ENCODE measurements around the gene TNFAIP6. TPM values are rescaled to one million over a fixed set of nuclear protein-coding genes. Genes with fewer than 3 reads are reported as not detected.

The TNFAIP6 gene
- total and polyA plus RNA-seq, 2 of the 8 experiments (the other 6 are each of a cell fraction or from before 2014, with no cell fraction given): 1.1 to 2.0 TPM

DNA sequence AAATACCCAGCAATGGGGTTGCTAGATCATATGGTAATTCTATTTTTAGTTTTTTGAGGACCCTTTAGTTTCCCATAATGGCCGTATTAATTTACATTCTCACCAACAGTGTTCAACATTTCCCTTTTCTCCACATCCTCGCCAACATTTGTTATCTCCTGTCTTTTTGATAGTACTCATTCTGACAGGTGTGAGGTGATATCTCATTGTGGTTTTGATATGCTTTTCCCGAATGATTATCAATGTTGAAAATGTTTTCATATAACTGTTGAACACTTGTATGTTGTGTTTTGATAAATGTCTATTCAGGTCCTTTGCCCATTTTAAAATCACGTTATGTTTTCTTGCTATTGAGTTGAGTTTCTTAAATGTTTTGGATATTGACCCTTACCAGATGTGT, 46.5 kb downstream of the TNFAIP6 start:
- TF ChIP-seq MAFK (IDR thresholded peaks at IDR 0.05; ENCODE audit: low read depth, low read length): no peak
- H3K4me2 ChIP-seq (ENCODE audit: insufficient read depth in 1 of 2, low read depth in 2 of 2, low read length in 2 of 2): no peak overlapping the region
- H3K4ac ChIP-seq (replicated peaks; ENCODE audit: insufficient read length, low read depth, low read length): no peak overlapping the region
- H2BK15ac ChIP-seq (ENCODE audit: low read length): no peak overlapping the region
- peaks cover 0 to 3% (median 1%) of the 10 kb centered on the region in 4 experiments; a peak in 3 of 7 replicates for H3K4me1 ChIP-seq (replicated peaks in 1 of 4; ENCODE audit: control insufficient read depth in 3 of 4, insufficient read depth in 4 of 4, low read length in 3 of 4)
- H3K23me2 ChIP-seq (ENCODE audit: low read depth, low read length): no peaks in the 10 kb centered on the region
- no peak overlapping the region for H4K91ac ChIP-seq (replicated peaks; ENCODE audit: insufficient read length, low read length)
- no peaks in the 10 kb centered on the region for H3K27me3 ChIP-seq (replicated peaks in 1 of 4; ENCODE audit: control insufficient read depth in 3 of 4, extremely low read depth in 1 of 4, insufficient read depth in 3 of 4, low read length in 3 of 4)
- no peak overlapping the region for H3K23ac ChIP-seq (ENCODE audit: insufficient read length)
- no peak overlapping the region for H4K8ac ChIP-seq (ENCODE audit: extremely low read depth, insufficient read depth, low read length)
- H4K20me1 ChIP-seq (replicated peaks in 1 of 2; ENCODE audit: control insufficient read depth in 1 of 2, insufficient read depth in 2 of 2, low read length in 2 of 2): no peaks in the 10 kb centered on the region
- H3K18ac ChIP-seq (ENCODE audit: extremely low read depth, low read length): no peak overlapping the region
- POLR2A ChIA-PET (ENCODE audit: partially characterized antibody): interaction anchor here (0.9 kb wide), 1 partner anchor 79 kb away, joined by 4 read pairs; no protein-coding TSS in a partner anchor
- H3K14ac ChIP-seq (ENCODE audit: insufficient read length): no peak overlapping the region
- H3K56ac ChIP-seq (replicated peaks; ENCODE audit: insufficient read length, low read depth, low read length): no peak overlapping the region
- H3K4me3 ChIP-seq (ENCODE audit: extremely low read depth in 1 of 4, insufficient read depth in 2 of 4, low read depth in 3 of 4, low read length in 4 of 4): no peak overlapping the region
- no peak for FAIRE-seq
- H3K9me3 ChIP-seq (ENCODE audit: insufficient read depth in 2 of 2, low read depth in 1 of 2, low read length in 1 of 2): no peaks in the 10 kb centered on the region; a peak in 1 of 4 replicates
- no peaks in the 10 kb centered on the region for H3K36me3 ChIP-seq (ENCODE audit: control insufficient read depth in 2 of 4, insufficient read depth in 4 of 4, low read length in 3 of 4)
- H2BK12ac ChIP-seq (ENCODE audit: low read depth, low read length): no peak overlapping the region
- CTCF ChIA-PET (ENCODE audit: partially characterized antibody): interaction anchor here (0.6 kb wide), 1 partner anchor 1773 kb away, joined by 3 read pairs; no protein-coding TSS in a partner anchor
- H2BK5ac ChIP-seq (ENCODE audit: low read depth, low read length): no peak overlapping the region
- no peak overlapping the region for H2AK5ac ChIP-seq (ENCODE audit: low read depth, low read length)
- WGBS, 2 experiments (ENCODE audit: extremely low coverage in 1 of 2, insufficient coverage in 1 of 2, insufficient read length in 1 of 2, insufficient replicate concordance in 2 of 2, low coverage in 1 of 2, low lambda C conversion rate in 2 of 2, missing lambda C conversion rate in 1 of 2): 99% methylated on average over 4 of the region's 4 CpGs; no CpG with 5 or more reads in 1 of the 2 experiments
- H2BK120ac ChIP-seq (replicated peaks; ENCODE audit: low read depth, low read length): no peak overlapping the region
- H4K5ac ChIP-seq (ENCODE audit: insufficient read length, low read depth, low read length): no peak overlapping the region
- H3K79me1 ChIP-seq (ENCODE audit: low read depth, low read length): no peaks in the 10 kb centered on the region
- H2BK20ac ChIP-seq (ENCODE audit: low read length): no peak overlapping the region
- H3K9ac ChIP-seq (replicated peaks in 1 of 4; ENCODE audit: extremely low read depth in 1 of 4, low read depth in 3 of 4, low read length in 3 of 4): no peak overlapping the region
- H2AFZ ChIP-seq (ENCODE audit: low read length): no peak overlapping the region
- no peaks in the 10 kb centered on the region for H3K79me2 ChIP-seq (ENCODE audit: control insufficient read depth in 1 of 2, insufficient read depth in 2 of 2, low read length in 2 of 2)
- no peak for DNase-seq (ENCODE audit: low read depth in 1 of 2, low spot score in 2 of 2)
- H3K27ac ChIP-seq (ENCODE audit: low read depth, low read length): no peak overlapping the region

All from H1 (cell line).